GM18499 (cell line): ENCODE data around the gene ADAMTS14.
"Not testable (repeated sequence)": the region's sequence is repeated elsewhere in the genome, so short reads cannot be mapped to it uniquely, and the experiment has no call there.

Experiments
- ATAC-seq: cut with Tn5 transposase; IDR thresholded peaks from one replicate; pipeline ENCODE4 v1.9.1; 2021; ENCODE audit warnings: moderate number of reproducible peaks; ENCODE audit not compliant: insufficient read depth, unreplicated experiment

ADAMTS14 gene

GRCh38 chr10:70652761-70653657 is 19.3 kb upstream of the ADAMTS14 start:
- no peak for ATAC-seq

DNA sequence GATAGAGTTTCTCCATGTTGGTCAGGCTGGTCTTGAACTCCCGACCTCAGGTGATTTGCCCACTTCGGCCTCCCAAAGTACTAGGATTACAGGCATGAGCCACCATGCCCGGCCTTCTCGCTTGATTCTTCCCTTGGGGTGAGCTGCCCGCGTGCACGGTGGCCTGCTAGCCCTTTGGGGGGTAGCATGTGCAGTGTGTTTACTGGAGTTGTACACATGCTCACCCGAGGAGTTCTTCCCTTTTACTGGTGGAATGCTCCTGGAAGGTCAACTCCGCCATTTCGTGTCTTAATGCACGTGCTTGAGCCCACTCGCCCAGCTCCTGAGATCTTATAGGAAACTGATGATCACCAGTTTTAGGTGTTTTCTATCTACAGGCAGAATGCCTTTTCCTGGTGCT is 17.0 kb upstream of the ADAMTS14 start:
- no peak for ATAC-seq

DNA sequence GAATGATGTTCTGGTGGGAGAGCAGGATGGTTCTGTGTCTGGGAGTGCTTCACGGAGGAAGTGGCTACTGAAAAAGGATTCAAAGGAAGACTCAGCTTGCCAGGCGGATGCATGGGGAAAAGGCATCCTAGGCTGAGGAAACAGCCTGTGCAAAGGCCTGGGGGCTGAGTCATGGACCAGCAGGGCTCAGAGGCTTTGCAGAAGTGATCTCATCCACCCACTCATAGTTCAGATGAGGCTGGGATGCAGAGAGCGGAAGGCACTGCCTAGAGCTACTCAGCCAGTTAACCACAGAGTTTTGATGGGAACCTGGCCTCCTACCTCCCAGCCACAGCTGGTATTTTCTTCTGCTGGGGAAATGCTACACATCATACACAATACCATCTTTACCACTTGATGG is 15.8 kb upstream of the ADAMTS14 start:
- peak; percentile 56 for ATAC-seq

DNA sequence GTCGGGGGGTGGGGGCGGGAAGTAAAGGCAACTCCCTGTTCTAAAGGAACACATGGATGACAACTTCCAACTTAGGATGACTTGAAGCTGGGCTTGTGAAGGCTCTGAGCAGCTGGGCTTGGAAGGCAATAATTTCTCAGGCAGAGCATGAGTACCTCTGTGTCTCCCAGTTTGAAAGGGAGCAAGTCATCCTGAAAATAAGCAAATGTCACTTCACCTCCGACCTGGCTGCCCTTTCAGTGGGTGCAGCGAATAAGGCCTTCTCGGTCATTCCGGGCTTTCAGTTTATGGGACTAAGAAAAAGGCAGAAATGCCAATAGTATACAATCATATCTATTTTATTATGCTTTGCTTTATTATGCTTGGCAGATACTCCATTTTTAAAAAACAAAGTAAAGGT is 15.3 kb upstream of the ADAMTS14 start:
- no peak for ATAC-seq

- no peak for ATAC-seq
Observed at GRCh38 chr10:70658582-70659136, 13.6 kb upstream of the ADAMTS14 start.

DNA sequence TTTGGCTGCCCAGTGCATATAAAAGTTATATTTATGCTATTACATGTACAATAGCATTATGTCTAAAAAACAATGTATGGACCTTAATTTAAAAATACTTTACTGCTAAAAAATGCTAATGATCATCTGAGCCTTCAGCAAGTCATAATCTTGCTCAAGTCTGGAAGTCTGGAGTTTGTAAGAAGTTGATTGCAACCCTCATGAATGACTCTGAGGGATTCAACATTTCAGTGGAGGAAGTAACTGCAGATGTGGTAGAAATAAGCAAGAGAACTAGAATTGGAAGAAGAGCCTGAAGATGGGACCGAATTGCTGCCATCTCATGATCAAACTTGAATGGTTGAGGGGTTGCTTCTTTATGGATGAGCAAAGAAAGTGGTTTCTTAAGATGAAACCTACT is 13.0 kb upstream of the ADAMTS14 start:
- no peak for ATAC-seq

GRCh38 chr10:70660722-70661121 is 11.6 kb upstream of the ADAMTS14 start:
- no peak for ATAC-seq

DNA sequence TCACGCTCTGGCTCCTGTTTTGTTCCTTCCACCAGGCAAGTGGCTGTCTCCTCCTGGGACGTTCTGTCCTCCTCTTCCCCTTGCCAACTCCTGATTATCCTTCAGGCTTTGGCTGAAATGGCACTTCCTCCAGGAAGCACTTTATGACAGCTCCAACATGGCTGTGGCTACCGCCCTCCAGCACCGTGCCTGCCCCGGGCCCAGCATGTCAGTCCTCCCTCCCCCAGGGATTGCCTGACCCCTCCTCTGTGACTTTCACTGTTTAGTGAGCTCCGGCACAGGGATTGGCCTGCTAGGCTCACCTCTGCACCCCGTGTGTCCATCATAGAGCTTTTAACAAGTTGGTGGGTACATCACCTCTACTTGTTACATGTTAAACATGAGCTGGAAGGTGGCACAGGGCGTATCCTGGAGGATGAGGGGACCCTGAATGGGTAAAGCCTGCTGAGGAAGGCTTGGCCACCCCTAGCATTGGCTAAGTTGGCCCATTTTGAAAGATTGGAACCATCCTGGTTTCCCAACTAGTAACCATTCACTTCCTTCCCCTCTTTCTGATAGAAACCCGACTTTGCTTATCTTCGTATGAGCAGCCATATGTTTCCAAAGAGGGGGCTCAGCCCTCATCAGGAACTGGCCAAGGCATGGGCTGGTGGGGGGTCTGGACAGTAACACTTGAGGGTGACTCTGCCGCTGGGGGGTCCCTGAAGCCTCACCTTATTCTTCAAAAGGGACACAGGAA is 10.5 kb upstream of the ADAMTS14 start:
- ATAC-seq, result no peak

DNA sequence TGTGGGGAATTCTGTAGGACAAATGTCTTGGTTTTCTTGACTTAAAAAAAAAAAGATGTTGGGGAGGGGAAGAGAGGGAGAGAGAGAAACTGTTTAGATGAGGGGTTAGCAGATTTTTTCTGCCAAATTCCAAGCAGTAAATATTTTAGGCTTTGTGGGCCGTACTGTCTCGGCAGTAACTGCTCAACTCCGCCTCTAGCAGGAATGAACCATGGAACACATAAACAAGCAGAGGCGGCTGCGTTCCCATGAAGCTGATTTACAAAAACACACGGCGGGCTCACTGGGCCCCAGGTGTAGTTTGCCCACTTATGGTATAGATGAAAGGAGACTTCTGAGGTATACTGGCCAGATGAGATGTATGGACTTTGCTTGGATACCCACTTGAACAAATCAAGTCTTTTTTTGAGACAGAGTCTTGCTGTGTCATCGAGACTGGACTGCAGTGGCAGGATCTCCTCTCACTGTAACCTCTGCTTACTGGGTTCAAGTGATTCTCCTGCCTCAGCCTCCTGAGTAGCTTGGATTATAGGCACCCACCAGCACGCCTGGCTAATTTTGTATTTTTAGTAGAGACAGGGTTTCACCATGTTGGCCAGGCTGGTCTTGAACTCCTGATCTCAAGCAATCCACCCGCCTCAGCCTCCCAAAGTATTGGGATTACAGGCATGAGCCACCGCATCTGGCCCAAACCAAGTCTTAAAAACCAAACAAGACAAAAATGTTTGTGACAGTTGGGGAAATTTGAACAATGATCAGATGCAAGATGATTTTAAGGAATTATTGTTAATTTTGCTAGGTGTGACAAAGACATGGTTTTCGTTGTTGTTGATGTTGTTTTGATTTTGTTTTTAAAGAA is 9.7 kb upstream of the ADAMTS14 start:
- ATAC-seq, result no peak

- not testable (repeated sequence) for ATAC-seq
Observed at GRCh38 chr10:70663458-70664409, 8.6 kb upstream of the ADAMTS14 start.

GRCh38 chr10:70664702-70665195 is 7.6 kb upstream of the ADAMTS14 start:
- no peak for ATAC-seq

- ATAC-seq, result no peak
Observed at GRCh38 chr10:70666960-70667798, 5.1 kb upstream of the ADAMTS14 start.

GRCh38 chr10:70667818-70668217 is 4.5 kb upstream of the ADAMTS14 start:
- not testable (repeated sequence) for ATAC-seq

GRCh38 chr10:70668454-70668970 is 3.8 kb upstream of the ADAMTS14 start:
- no peak for ATAC-seq

DNA sequence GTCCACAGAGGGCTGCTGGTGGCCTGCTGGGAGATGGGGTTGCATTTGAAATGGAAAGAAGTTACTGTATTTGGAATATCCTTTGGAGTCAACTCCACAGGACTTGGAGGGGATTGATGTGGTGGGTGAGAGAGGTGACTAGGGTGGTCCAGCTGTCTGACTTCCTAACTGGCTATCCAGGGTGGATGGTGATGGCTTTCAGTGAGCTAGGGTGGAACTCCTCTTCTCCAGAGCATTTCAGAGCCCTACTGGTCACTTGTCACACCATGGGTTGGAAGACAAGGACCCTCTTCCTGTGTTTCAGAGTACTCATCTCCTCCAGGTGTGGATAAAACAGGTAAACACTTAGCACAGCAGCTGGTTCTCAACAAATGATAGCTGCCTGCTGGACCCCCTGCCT is 3.3 kb upstream of the ADAMTS14 start:
- ATAC-seq, result no peak

GRCh38 chr10:70669732-70670317 is 2.5 kb upstream of the ADAMTS14 start:
- ATAC-seq, result no peak

DNA sequence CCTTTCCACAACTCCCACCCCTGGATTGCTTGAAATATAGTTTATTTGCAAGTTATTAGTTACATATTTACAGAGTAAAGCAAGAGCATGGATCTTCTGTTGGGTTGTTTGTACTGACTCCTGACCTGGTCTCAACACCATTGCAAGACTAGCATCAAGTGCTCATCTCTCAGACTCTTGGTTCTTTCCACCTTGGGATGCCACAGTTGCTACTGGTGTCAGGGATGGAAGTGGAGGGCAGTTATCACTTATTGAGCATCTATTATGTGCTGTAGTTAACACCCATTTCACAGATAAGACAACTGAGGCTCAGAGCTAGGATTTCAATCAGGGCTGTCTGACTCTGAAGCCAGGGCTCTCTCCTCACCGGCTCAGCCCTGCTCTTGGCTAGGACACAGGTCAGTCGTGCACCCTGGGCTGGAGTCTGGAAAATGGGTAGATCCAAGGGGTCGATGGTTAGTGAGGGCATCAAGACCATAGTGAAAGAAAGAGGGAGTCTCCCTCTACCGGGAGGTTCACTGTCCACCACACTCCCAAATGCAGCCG is 614 bp upstream of the ADAMTS14 start:
- ATAC-seq, result no peak
